Common myeloid progenitor, CD34-positive (primary cell): Measurements from ENCODE around the gene NOL9.
A peak's percentile ranks its signal among the peaks of the same experiment; 100 is the strongest.

Experiments used
- CTCF ChIA-PET: fragments of 350-600 bp; sonication (Branson Sonifier 250); formaldehyde crosslinking; loops from one replicate; lab custom pipeline; 2021; ENCODE audit warnings: antibody characterized with exemption; lab: Charles Lee
- POLR2A ChIA-PET: fragments of 350-600 bp; sonication (Branson Sonifier 250); formaldehyde crosslinking; loops from one replicate; lab custom pipeline; 2021; ENCODE audit warnings: antibody characterized with exemption; lab: Charles Lee
- DNase-seq, 3 donors: peaks; one replicate each; pipeline versions ENCODE4 v3.0.0 to v3.0.0-alpha.2; 2013
- H3K27ac ChIP-seq, 2 experiments: 1 replicate in 1 of 2; 2 replicates in 1 of 2; pipeline ENCODE4 v1.7.0; 2013; ENCODE audit warnings: inconsistent platforms in 2 of 2, low read length in 2 of 2, mild to moderate bottlenecking in 2 of 2, low read depth in 1 of 2, moderate library complexity in 1 of 2; ENCODE audit not compliant: severe bottlenecking in 2 of 2, insufficient read depth in 1 of 2, poor library complexity in 1 of 2
- H3K27me3 ChIP-seq, 5 experiments: replicated peaks in 2 of 5; 1 replicate in 3 of 5; 2 replicates in 2 of 5; pipeline versions ENCODE4 v1.6.1 to v1.7.0; 2013; ENCODE audit warnings: low read length in 4 of 5, mild to moderate bottlenecking in 2 of 5, moderate library complexity in 2 of 5, inconsistent platforms in 1 of 5; ENCODE audit not compliant: insufficient read depth in 5 of 5, control insufficient read depth in 4 of 5
- H3K36me3 ChIP-seq, 4 experiments: 1 replicate in 2 of 4; 2 replicates in 2 of 4; pipeline versions ENCODE4 v1.6.1 to v1.7.0; 2013; ENCODE audit warnings: low read length in 3 of 4, control low read depth in 1 of 4, mild to moderate bottlenecking in 1 of 4; ENCODE audit not compliant: control insufficient read depth in 4 of 4, insufficient read depth in 4 of 4
- H3K4me1 ChIP-seq, 4 experiments: 1 replicate in 3 of 4; 2 replicates in 1 of 4; pipeline versions ENCODE4 v1.6.1 to v1.7.1; 2013; ENCODE audit warnings: low read length in 3 of 4, mild to moderate bottlenecking in 3 of 4, control low read depth in 1 of 4, inconsistent platforms in 1 of 4, moderate library complexity in 1 of 4; ENCODE audit not compliant: control insufficient read depth in 4 of 4, insufficient read depth in 4 of 4; ENCODE audit errors: control extremely low read depth in 1 of 4
- H3K4me3 ChIP-seq, 7 experiments: 1 replicate in 4 of 7; 2 replicates in 3 of 7; pipeline versions ENCODE4 v1.5.1 to v1.7.0; 2013; ENCODE audit warnings: mild to moderate bottlenecking in 7 of 7, low read length in 6 of 7, moderate library complexity in 6 of 7, inconsistent platforms in 2 of 7, low read depth in 2 of 7, control low read depth in 1 of 7; ENCODE audit not compliant: insufficient read depth in 4 of 7, control insufficient read depth in 1 of 7; ENCODE audit errors: extremely low read depth in 1 of 7
- H3K9me3 ChIP-seq, 5 experiments: 1 replicate in 4 of 5; 2 replicates in 1 of 5; pipeline versions ENCODE4 v1.6.1 to v1.7.1; 2013; ENCODE audit warnings: low read length in 4 of 5, mild to moderate bottlenecking in 2 of 5, inconsistent platforms in 1 of 5, low read depth in 1 of 5, moderate library complexity in 1 of 5; ENCODE audit not compliant: control insufficient read depth in 4 of 5, insufficient read depth in 2 of 5; ENCODE audit errors: control extremely low read depth in 1 of 5
- WGBS: methylation state at CpG from one replicate; pipeline ENCODE4 v1.1.5; 2013; ENCODE audit not compliant: insufficient coverage; 5-methylcytosine and 5-hydroxymethylcytosine counted together

The NOL9 gene

DNA sequence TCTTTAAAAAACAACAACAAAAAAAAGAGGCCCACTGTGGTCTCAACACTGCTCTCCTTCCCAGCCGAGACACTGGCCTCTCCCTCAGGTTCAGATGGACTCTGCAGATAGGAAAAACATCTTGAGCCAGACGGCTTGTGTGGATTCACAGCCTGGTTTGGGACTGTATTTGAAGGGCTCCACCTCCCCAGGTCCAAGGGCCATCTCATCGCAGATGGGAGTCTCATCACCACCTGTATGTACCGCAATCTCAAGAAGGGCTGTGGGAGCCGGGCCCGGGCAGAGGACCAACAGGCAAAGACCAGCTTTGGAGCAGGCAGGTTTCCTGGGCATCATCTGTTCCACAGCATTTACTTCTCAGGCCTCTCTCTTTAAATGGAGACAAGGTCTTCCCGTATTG, 35.7 kb upstream of the NOL9 start:
- Histone ChIP-seq H3K4me3 (no peak overlapping the region), H3K9me3 (no peaks in the 10 kb centered on the region), H3K36me3 (peaks cover 7 to 90% (median 53%) of the 10 kb centered on the region in 4 experiments), H3K27ac (no peak overlapping the region), H3K4me1 (peaks cover 6 to 75% (median 63%) of the 10 kb centered on the region in 4 experiments), H3K27me3 (no peaks in the 10 kb centered on the region)
- CTCF ChIA-PET = interaction anchor here (0.5 to 4.7 kb wide), 8 partner anchors 8 to 55 kb away, joined by 3 to 48 read pairs (median 4); partner anchors contain the start of genes KLHL21, NOL9 and TAS1R1
- WGBS = 88% methylated on average over 7 of the region's 7 CpGs
- POLR2A ChIA-PET = interaction anchor here (0.6 to 1.2 kb wide), 2 partner anchors 13 to 27 kb away, joined by 3 to 7 read pairs; partner anchors contain the start of gene KLHL21
- DNase-seq = no peak

DNA sequence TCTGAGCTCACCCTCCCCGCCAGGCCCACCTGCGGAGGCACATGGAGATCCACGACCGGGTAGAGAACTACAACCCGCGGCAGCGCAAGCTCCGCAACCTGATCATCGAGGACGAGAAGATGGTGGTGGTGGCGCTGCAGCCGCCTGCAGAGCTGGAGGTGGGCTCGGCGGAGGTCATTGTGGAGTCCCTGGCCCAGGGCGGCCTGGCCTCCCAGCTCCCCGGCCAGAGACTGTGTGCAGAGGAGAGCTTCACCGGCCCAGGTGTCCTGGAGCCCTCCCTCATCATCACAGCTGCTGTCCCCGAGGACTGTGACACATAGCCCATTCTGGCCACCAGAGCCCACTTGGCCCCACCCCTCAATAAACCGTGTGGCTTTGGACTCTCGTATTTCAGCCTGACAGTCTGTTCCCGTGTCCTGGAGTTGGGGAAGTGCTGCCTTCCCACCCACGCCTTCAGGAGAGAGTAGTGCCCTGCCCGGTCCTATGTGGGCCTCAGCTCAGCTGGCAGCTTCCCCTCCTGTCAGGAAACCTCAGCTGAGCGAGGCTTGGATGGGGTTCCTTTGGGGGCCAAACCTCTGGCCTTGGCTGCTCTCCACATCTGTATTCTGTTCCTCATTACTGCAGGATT, 34.7 kb upstream of the NOL9 start:
- ChIA-PET POLR2A (interaction anchor here (1.2 kb wide), 1 partner anchor 14 kb away, joined by 7 read pairs; the partner anchor contains the start of gene KLHL21), CTCF (interaction anchor here (0.9 to 4.7 kb wide), 10 partner anchors 9 to 150 kb away, joined by 3 to 48 read pairs (median 3); partner anchors contain the start of gene KLHL21)
- H3K36me3 ChIP-seq = peaks cover 4 to 82% (median 45%) of the 10 kb centered on the region in 4 experiments
- no peaks in the 10 kb centered on the region for H3K27me3 ChIP-seq
- H3K27ac ChIP-seq = no peak overlapping the region
- peaks cover 6 to 75% (median 68%) of the 10 kb centered on the region in 4 experiments for H3K4me1 ChIP-seq
- WGBS = 53% methylated on average over 20 of the region's 24 CpGs
- DNase-seq = no peak
- peak overlapping the region in 3 of 7 experiments; percentile 8 to 50 (median 11) for H3K4me3 ChIP-seq
- H3K9me3 ChIP-seq = no peaks in the 10 kb centered on the region

DNA sequence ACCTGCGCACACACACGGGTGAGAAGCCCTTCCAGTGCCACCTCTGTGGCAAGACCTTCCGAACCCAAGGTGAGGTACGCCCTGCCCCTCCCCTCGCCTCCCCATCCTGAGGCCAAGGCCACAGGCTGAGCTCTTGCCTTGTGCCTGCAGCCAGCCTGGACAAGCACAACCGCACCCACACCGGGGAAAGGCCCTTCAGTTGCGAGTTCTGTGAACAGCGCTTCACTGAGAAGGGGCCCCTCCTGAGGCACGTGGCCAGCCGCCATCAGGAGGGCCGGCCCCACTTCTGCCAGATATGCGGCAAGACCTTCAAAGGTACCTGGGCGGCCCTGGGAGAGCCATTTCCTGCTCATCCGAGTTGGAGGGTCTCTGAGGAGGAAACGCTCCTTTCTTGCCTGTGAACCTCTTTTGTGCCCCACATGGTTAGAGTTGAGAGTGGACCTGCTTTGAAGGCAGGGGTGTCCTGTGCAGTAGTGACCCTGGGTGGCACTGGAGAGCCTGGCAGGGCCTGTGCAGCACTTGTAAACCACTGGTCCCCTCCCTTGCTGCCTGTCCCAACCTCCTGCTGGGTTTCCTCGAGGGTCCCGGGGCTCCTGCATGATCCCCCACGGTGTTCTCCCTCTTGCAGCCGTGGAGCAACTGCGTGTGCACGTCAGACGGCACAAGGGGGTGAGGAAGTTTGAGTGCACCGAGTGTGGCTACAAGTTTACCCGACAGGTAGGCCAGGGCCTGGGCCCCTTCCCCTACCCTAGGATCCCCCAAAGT, 34.0 kb upstream of the NOL9 start:
- Histone ChIP-seq H3K27me3 (no peaks in the 10 kb centered on the region), H3K4me3 (no peak overlapping the region), H3K27ac (no peak overlapping the region), H3K4me1 (peaks cover 6 to 74% (median 68%) of the 10 kb centered on the region in 4 experiments), H3K36me3 (peaks cover under 1 to 75% (median 38%) of the 10 kb centered on the region in 4 experiments), H3K9me3 (no peaks in the 10 kb centered on the region)
- WGBS = 83% methylated on average over 18 of the region's 25 CpGs
- no peak for DNase-seq
- ChIA-PET POLR2A (no interaction called here), CTCF (interaction anchor here (0.7 to 4.7 kb wide), 9 partner anchors 10 to 149 kb away, joined by 3 to 48 read pairs (median 3); partner anchors contain the start of gene KLHL21)

DNA sequence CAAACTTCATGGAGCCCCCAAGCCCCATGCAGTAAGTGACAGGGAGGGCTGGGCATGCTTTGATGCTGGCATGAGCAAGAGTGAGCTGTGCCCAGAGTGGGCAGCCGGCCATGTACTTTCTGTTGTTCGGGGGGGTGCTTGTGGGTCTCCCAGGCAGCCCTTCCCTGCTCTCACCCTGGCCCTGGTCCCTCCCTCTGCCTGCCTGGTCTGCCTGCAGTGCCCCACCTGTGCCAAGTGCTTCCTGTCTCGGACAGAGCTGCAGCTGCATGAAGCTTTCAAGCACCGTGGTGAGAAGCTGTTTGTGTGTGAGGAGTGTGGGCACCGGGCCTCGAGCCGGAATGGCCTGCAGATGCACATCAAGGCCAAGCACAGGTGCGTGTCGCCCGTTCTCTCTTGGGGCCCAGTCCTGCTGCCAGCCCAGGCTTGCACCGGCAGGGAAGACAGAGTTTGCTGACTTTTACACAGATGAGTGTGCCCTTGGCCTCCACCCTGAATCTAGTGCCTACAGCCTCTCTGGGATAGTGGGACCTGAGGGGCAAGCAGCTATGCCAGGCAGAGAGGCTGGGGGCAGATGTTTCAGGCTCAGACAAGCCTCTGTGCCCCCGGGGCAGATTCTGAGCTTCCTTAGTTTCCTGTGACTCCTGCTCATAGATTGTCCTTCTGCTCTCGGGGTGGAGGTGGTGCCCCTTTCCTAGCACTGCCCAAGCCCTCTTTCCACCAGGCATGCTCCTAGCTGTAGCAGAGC, 33.1 kb upstream of the NOL9 start:
- WGBS = 43% methylated on average over 13 of the region's 13 CpGs
- ChIA-PET POLR2A (no interaction called here), CTCF (interaction anchor here (0.7 to 4.7 kb wide), 3 partner anchors 15 to 46 kb away, joined by 3 to 48 read pairs (median 3); partner anchors contain the start of gene KLHL21)
- no peaks in the 10 kb centered on the region for H3K9me3 ChIP-seq
- DNase-seq = no peak
- peaks cover 0 to 68% (median 30%) of the 10 kb centered on the region in 4 experiments for H3K36me3 ChIP-seq
- H3K27me3 ChIP-seq = no peaks in the 10 kb centered on the region
- H3K4me3 ChIP-seq = no peak overlapping the region
- peaks cover 6 to 71% (median 63%) of the 10 kb centered on the region in 4 experiments for H3K4me1 ChIP-seq
- H3K27ac ChIP-seq = no peak overlapping the region

DNA sequence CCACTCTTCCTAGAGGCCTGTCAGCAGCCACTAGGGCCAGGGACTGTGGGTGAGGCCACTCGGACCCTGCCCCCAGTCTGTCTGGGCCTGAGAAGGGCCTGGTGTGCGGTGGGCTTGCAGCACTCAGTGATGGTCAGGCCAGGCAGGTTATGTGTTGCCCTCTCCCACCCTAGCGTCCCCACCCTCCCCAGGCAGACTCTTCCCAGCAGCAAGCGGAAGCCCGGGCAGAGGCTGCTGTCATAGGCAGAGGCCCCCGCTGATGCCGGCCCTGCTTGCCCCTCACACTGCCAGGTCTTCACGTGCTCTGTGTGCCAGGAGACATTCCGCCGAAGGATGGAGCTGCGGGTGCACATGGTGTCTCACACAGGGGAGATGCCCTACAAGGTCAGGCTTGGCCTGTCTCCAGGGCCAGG, 32.1 kb upstream of the NOL9 start:
- no peak for DNase-seq
- H3K4me3 ChIP-seq = no peak overlapping the region
- ChIA-PET CTCF (no interaction called here), POLR2A (no interaction called here)
- H3K27me3 ChIP-seq = no peaks in the 10 kb centered on the region
- no peak overlapping the region for H3K27ac ChIP-seq
- no peaks in the 10 kb centered on the region for H3K9me3 ChIP-seq
- H3K4me1 ChIP-seq = peaks cover 8 to 71% (median 63%) of the 10 kb centered on the region in 4 experiments
- WGBS = 97% methylated on average over 9 of the region's 11 CpGs
- H3K36me3 ChIP-seq = peaks cover 0 to 60% (median 25%) of the 10 kb centered on the region in 4 experiments

DNA sequence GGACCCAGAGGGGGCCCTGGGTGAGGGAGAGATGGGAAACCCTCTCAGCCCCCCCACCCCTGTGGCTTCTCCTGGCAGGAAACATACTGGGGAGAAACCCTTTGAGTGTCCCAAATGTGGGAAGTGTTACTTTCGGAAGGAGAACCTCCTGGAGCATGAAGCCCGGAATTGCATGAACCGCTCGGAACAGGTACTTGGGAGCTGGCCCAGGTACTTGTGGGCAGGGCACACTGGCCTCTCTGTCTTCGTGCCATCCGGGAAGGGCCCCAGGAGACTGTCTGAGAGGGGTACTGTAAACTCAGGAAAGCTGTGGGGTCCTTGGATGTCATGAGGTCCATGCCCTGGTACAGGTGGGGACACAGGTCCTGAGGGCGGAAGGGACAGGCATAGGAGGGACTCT, 31.5 kb upstream of the NOL9 start:
- ChIA-PET CTCF (no interaction called here), POLR2A (no interaction called here)
- Histone ChIP-seq H3K27me3 (no peaks in the 10 kb centered on the region), H3K27ac (no peak overlapping the region), H3K4me3 (no peak overlapping the region), H3K4me1 (peaks cover 8 to 71% (median 63%) of the 10 kb centered on the region in 4 experiments), H3K9me3 (no peaks in the 10 kb centered on the region), H3K36me3 (peaks cover 0 to 59% (median 25%) of the 10 kb centered on the region in 4 experiments)
- no peak for DNase-seq
- WGBS = 100% methylated on average over 5 of the region's 7 CpGs
